ENCODE measurements around the gene ARID1B. TPM values are rescaled to one million over a fixed set of nuclear protein-coding genes. Genes with fewer than 3 reads are reported as not detected.

Gene ARID1B
- total RNA-seq, 1 donor from 2014 or later, result 78.1 TPM

- TF ChIP-seq CTCF (IDR thresholded peaks at IDR 0.05), result no peak
- no peaks in the 10 kb centered on the region for H3K36me3 Mint-ChIP-seq (ENCODE audit: unreplicated experiment)
- no peak overlapping the region for H3K27ac Mint-ChIP-seq (ENCODE audit: unreplicated experiment)
- no peak for DNase-seq (ENCODE audit: extremely low spot score, unreplicated experiment)
- H3K9me3 Mint-ChIP-seq (ENCODE audit: unreplicated experiment), result no peaks in the 10 kb centered on the region
- H3K4me3 Mint-ChIP-seq (ENCODE audit: unreplicated experiment), result no peak overlapping the region
- peaks cover 58% of the 10 kb centered on the region for H3K4me1 Mint-ChIP-seq (ENCODE audit: unreplicated experiment)
- H3K27me3 Mint-ChIP-seq (ENCODE audit: unreplicated experiment), result no peaks in the 10 kb centered on the region
These were observed 169.3 kb downstream of the ARID1B start for GRCh38 chr6:156946370-156946936.

- no peaks in the 10 kb centered on the region for H3K9me3 Mint-ChIP-seq (ENCODE audit: unreplicated experiment)
- H3K36me3 Mint-ChIP-seq (ENCODE audit: unreplicated experiment), result no peaks in the 10 kb centered on the region
- no peak for DNase-seq (ENCODE audit: extremely low spot score, unreplicated experiment)
- peaks cover 56% of the 10 kb centered on the region for H3K4me1 Mint-ChIP-seq (ENCODE audit: unreplicated experiment)
- no peaks in the 10 kb centered on the region for H3K27me3 Mint-ChIP-seq (ENCODE audit: unreplicated experiment)
- H3K4me3 Mint-ChIP-seq (ENCODE audit: unreplicated experiment), result no peak overlapping the region
- TF ChIP-seq CTCF (IDR thresholded peaks at IDR 0.05), result no peak
- no peak overlapping the region for H3K27ac Mint-ChIP-seq (ENCODE audit: unreplicated experiment)
These were observed 171.1 kb downstream of the ARID1B start for GRCh38 chr6:156948277-156948676.

GRCh38 chr6:156948807-156949206, 171.6 kb downstream of the ARID1B start:
- Mint-ChIP-seq H3K4me3 (ENCODE audit: unreplicated experiment) (no peak overlapping the region), H3K4me1 (ENCODE audit: unreplicated experiment) (peaks cover 56% of the 10 kb centered on the region)

GRCh38 chr6:156949376-156949775, 172.2 kb downstream of the ARID1B start:
- no peak for DNase-seq (ENCODE audit: extremely low spot score, unreplicated experiment)
- H3K9me3 Mint-ChIP-seq (ENCODE audit: unreplicated experiment), result no peaks in the 10 kb centered on the region
- no peaks in the 10 kb centered on the region for H3K27me3 Mint-ChIP-seq (ENCODE audit: unreplicated experiment)
- no peak overlapping the region for H3K4me3 Mint-ChIP-seq (ENCODE audit: unreplicated experiment)
- TF ChIP-seq CTCF (IDR thresholded peaks at IDR 0.05), result no peak
- no peaks in the 10 kb centered on the region for H3K36me3 Mint-ChIP-seq (ENCODE audit: unreplicated experiment)
- peak overlapping the region; percentile 2 for H3K27ac Mint-ChIP-seq (ENCODE audit: unreplicated experiment)
- H3K4me1 Mint-ChIP-seq (ENCODE audit: unreplicated experiment), result peaks cover 55% of the 10 kb centered on the region

More at GRCh38 chr6:156948807-156949206, 171.6 kb downstream of the ARID1B start:
- H3K9me3 Mint-ChIP-seq (ENCODE audit: unreplicated experiment), result no peaks in the 10 kb centered on the region
- peak overlapping the region; percentile 2 for H3K27ac Mint-ChIP-seq (ENCODE audit: unreplicated experiment)
- H3K36me3 Mint-ChIP-seq (ENCODE audit: unreplicated experiment), result no peaks in the 10 kb centered on the region
- no peak for DNase-seq (ENCODE audit: extremely low spot score, unreplicated experiment)
- H3K27me3 Mint-ChIP-seq (ENCODE audit: unreplicated experiment), result no peaks in the 10 kb centered on the region
- TF ChIP-seq CTCF (IDR thresholded peaks at IDR 0.05), result no peak

DNA sequence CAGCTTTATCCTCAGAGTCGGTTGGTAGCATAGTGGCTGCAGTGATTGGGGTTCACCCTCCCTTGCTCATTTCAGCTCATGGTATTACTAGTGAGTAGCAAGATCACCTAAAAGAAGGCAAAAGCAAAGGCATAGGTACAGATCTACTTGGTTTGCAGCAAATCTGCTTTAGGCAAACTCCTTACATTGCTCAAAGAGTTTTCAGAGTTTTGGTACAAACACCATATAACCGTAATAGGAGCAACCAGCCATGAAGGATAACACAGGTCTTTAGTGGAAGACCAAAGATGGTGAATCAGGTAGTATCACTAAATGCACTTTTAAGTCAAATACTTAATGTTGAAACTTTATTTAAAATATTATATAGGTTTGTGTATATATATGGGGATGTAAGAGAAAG, 172.9 kb downstream of the ARID1B start:
- H3K36me3 Mint-ChIP-seq (ENCODE audit: unreplicated experiment), result no peaks in the 10 kb centered on the region
- H3K27ac Mint-ChIP-seq (ENCODE audit: unreplicated experiment), result no peak overlapping the region
- H3K4me1 Mint-ChIP-seq (ENCODE audit: unreplicated experiment), result peaks cover 57% of the 10 kb centered on the region
- DNase-seq (ENCODE audit: extremely low spot score, unreplicated experiment), result no peak
- TF ChIP-seq CTCF (IDR thresholded peaks at IDR 0.05), result no peak
- H3K9me3 Mint-ChIP-seq (ENCODE audit: unreplicated experiment), result no peaks in the 10 kb centered on the region
- no peaks in the 10 kb centered on the region for H3K27me3 Mint-ChIP-seq (ENCODE audit: unreplicated experiment)
- no peak overlapping the region for H3K4me3 Mint-ChIP-seq (ENCODE audit: unreplicated experiment)

Data from osteocyte (in vitro differentiated cells).